WTC11 (cell line): ENCODE data around the gene COL6A5. TPM values are rescaled to one million over a fixed set of nuclear protein-coding genes. Genes with fewer than 3 reads are reported as not detected.

ENCODE experiments used
- ATAC-seq: fragments of 200-7000 bp; cut with Tn5 transposase; 2 replicates; pipeline ENCODE4 v1.10.0; 2021; ENCODE audit warnings: mild to moderate bottlenecking, moderate library complexity
- CTCF ChIA-PET: fragments of 300-600 bp; sonication (Branson Sonifier 250); formaldehyde crosslinking; loops from one replicate; lab custom pipeline; 2021; ENCODE audit warnings: antibody characterized with exemption; lab: Charles Lee
- POLR2A ChIA-PET: fragments of 350-600 bp; sonication (Branson Sonifier 250); formaldehyde crosslinking; loops from one replicate; lab custom pipeline; 2021; ENCODE audit warnings: antibody characterized with exemption; lab: Charles Lee
- DNase-seq: peaks from one replicate; pipeline ENCODE4 v3.0.0; 2021; ENCODE audit warnings: low spot score
- H3K27ac Mint-ChIP-seq: 2 replicates; pipeline ENCODE4 v1.8.0; 2021; ENCODE audit warnings: mixed read lengths
- H3K27me3 Mint-ChIP-seq: 2 replicates; pipeline ENCODE4 v1.8.0; 2021; ENCODE audit warnings: low read depth, mild to moderate bottlenecking, moderate library complexity, mixed read lengths
- H3K36me3 Mint-ChIP-seq: 2 replicates; pipeline ENCODE4 v1.8.0; 2021; ENCODE audit warnings: mixed read lengths
- H3K4me1 Mint-ChIP-seq: 2 replicates; pipeline ENCODE4 v1.8.0; 2022; ENCODE audit warnings: mixed read lengths
- H3K4me3 Mint-ChIP-seq: 2 replicates; pipeline ENCODE4 v1.8.0; 2021; ENCODE audit warnings: mild to moderate bottlenecking, moderate library complexity, mixed read lengths
- H3K9me3 Mint-ChIP-seq: 2 replicates; pipeline ENCODE4 v1.8.0; 2021; ENCODE audit warnings: mixed read lengths
- ATF2 ChIP-seq: sonication (generic); formaldehyde crosslinking; IDR thresholded peaks from 2 replicates; pipeline ENCODE4 v1.8.1; 2022; ENCODE audit warnings: low read depth, missing genetic modification reagents, borderline replicate concordance
- ATF6 ChIP-seq: sonication (generic); formaldehyde crosslinking; IDR thresholded peaks from 2 replicates; pipeline ENCODE4 v1.8.1; 2023; ENCODE audit warnings: mild to moderate bottlenecking, missing genetic modification reagents
- CDX4 ChIP-seq: fragments of 250-450 bp; sonication (Bioruptor Pico); IDR thresholded peaks from 2 replicates; pipeline ENCODE4 v1.9.0; 2021; ENCODE audit warnings: moderate library complexity, mild to moderate bottlenecking, inconsistent platforms, borderline replicate concordance
- CREB1 ChIP-seq: sonication (generic); formaldehyde crosslinking; IDR thresholded peaks from 2 replicates; pipeline ENCODE4 v1.8.0; 2023; ENCODE audit warnings: mild to moderate bottlenecking, missing genetic modification reagents
- E2F1 ChIP-seq: sonication (generic); formaldehyde crosslinking; IDR thresholded peaks from 2 replicates; pipeline ENCODE4 v1.8.0; 2022; ENCODE audit warnings: mild to moderate bottlenecking, missing genetic modification reagents
- FOXP4 ChIP-seq: sonication (generic); formaldehyde crosslinking; IDR thresholded peaks from 2 replicates; pipeline ENCODE4 v1.8.0; 2022; ENCODE audit warnings: mild to moderate bottlenecking, missing genetic modification reagents
- GABPB1 ChIP-seq: sonication (generic); formaldehyde crosslinking; IDR thresholded peaks from 2 replicates; pipeline ENCODE4 v1.8.1; 2023; ENCODE audit warnings: mild to moderate bottlenecking, missing genetic modification reagents
- HMGA2 ChIP-seq: fragments of 250-450 bp; sonication (Bioruptor Pico); IDR thresholded peaks from 2 replicates; pipeline ENCODE4 v1.4.0; 2021; ENCODE audit warnings: mild to moderate bottlenecking, moderate library complexity
- HMGXB4 ChIP-seq: sonication (generic); formaldehyde crosslinking; IDR thresholded peaks from 2 replicates; pipeline ENCODE4 v1.8.1; 2023; ENCODE audit warnings: mild to moderate bottlenecking, moderate library complexity, missing genetic modification reagents
- MLX ChIP-seq: sonication (generic); formaldehyde crosslinking; IDR thresholded peaks from 2 replicates; pipeline ENCODE4 v1.8.1; 2023; ENCODE audit warnings: mild to moderate bottlenecking, missing genetic modification reagents, moderate library complexity
- NFE2L1 ChIP-seq: sonication (generic); formaldehyde crosslinking; IDR thresholded peaks from 2 replicates; pipeline ENCODE4 v1.8.1; 2023; ENCODE audit warnings: missing genetic modification reagents
- NR1H2 ChIP-seq: sonication (generic); formaldehyde crosslinking; IDR thresholded peaks from 2 replicates; pipeline ENCODE4 v1.9.0; 2021; ENCODE audit warnings: mild to moderate bottlenecking, moderate library complexity, missing genetic modification reagents
- PRDM15 ChIP-seq: sonication (generic); formaldehyde crosslinking; IDR thresholded peaks from 2 replicates; pipeline ENCODE4 v1.8.0; 2022; ENCODE audit warnings: missing genetic modification reagents
- SMAD4 ChIP-seq: sonication (generic); formaldehyde crosslinking; IDR thresholded peaks from 2 replicates; pipeline ENCODE4 v1.8.0; 2022; ENCODE audit warnings: mild to moderate bottlenecking, missing genetic modification reagents
- TCF7 ChIP-seq: sonication (generic); formaldehyde crosslinking; IDR thresholded peaks from 2 replicates; pipeline ENCODE4 v1.8.0; 2022; ENCODE audit warnings: mild to moderate bottlenecking, low read depth, missing genetic modification reagents, moderate library complexity
- TP53 ChIP-seq: sonication (generic); formaldehyde crosslinking; IDR thresholded peaks from 2 replicates; pipeline ENCODE4 v1.8.1; 2023; ENCODE audit warnings: mild to moderate bottlenecking, missing genetic modification reagents
- ZMAT4 ChIP-seq: fragments of 250-450 bp; sonication (Bioruptor Pico); IDR thresholded peaks from 2 replicates; pipeline ENCODE4 v1.9.0; 2021; ENCODE audit warnings: mild to moderate bottlenecking
- ZNF396 ChIP-seq: fragments of 250-450 bp; sonication (Bioruptor Pico); IDR thresholded peaks from 2 replicates; pipeline ENCODE4 v1.8.0; 2021; ENCODE audit warnings: mild to moderate bottlenecking, moderate library complexity, borderline replicate concordance
- ZNF532 ChIP-seq: fragments of 250-450 bp; sonication (Bioruptor Pico); IDR thresholded peaks from 2 replicates; pipeline ENCODE4 v1.9.0; 2021; ENCODE audit warnings: mild to moderate bottlenecking, borderline replicate concordance
- total RNA-seq: library from RNA; stranded (reverse); gene quantifications from 3 replicates; pipeline ENCODE4 v1.2.3, GENCODE V29; 2021

The COL6A5 gene
- total RNA-seq, 1 experiment from 2014 or later = not detected

- ChIA-PET POLR2A (no interaction called here), CTCF (no interaction called here)
- Mint-ChIP-seq H3K36me3 (no peaks in the 10 kb centered on the region), H3K9me3 (peaks cover 9% of the 10 kb centered on the region), H3K4me1 (no peaks in the 10 kb centered on the region), H3K4me3 (no peak overlapping the region), H3K27me3 (no peaks in the 10 kb centered on the region; the same call in 1 of the 2 replicates), H3K27ac (no peak overlapping the region)
- TF ChIP-seq ATF6 (CRISPR knock-in tag) (no peak), TP53 (no peak), ZMAT4 (CRISPR knock-in tag) (no peak), ZNF396 (CRISPR knock-in tag) (no peak), MLX (no peak), PRDM15 (CRISPR knock-in tag) (no peak), CREB1 (CRISPR knock-in tag) (no peak), SMAD4 (CRISPR knock-in tag) (no peak), GABPB1 (CRISPR knock-in tag) (no peak), HMGXB4 (CRISPR knock-in tag) (no peak), FOXP4 (CRISPR knock-in tag) (no peak), HMGA2 (no peak), ZNF532 (CRISPR knock-in tag) (no peak), NR1H2 (CRISPR knock-in tag) (no peak), TCF7 (no peak), ATF2 (CRISPR knock-in tag) (no peak), CDX4 (CRISPR knock-in tag) (no peak), NFE2L1 (CRISPR knock-in tag) (no peak), E2F1 (CRISPR knock-in tag) (no peak)
- DNase-seq (no peak), ATAC-seq (no peak)
Observed at GRCh38 chr3:130380398-130380797, 34.9 kb downstream of the COL6A5 start.
